HEK293 (cell line): ENCODE measurements around the gene SLC43A1.

Experiments used
- ATF2 ChIP-seq: fragments of 450-650 bp; formaldehyde crosslinking; IDR thresholded peaks from 2 replicates; pipeline ENCODE4 v1.5.1; 2016; ENCODE audit warnings: missing biosample characterization, missing genetic modification characterization, low read depth
- CTCF ChIP-seq: fragments of 450-650 bp; formaldehyde crosslinking; IDR thresholded peaks from 2 replicates; pipeline ENCODE4 v1.5.1; 2016; ENCODE audit warnings: missing biosample characterization, missing genetic modification characterization
- GLI4 ChIP-seq: fragments of 450-650 bp; formaldehyde crosslinking; IDR thresholded peaks from 2 replicates; pipeline ENCODE4 v1.5.1; 2016; ENCODE audit warnings: missing biosample characterization, missing genetic modification characterization
- PRDM2 ChIP-seq: fragments of 450-650 bp; formaldehyde crosslinking; IDR thresholded peaks from 2 replicates; pipeline ENCODE4 v1.5.1; 2016; ENCODE audit warnings: missing biosample characterization, missing genetic modification characterization, borderline replicate concordance
- SCRT2 ChIP-seq: fragments of 450-650 bp; formaldehyde crosslinking; IDR thresholded peaks from 2 replicates; pipeline ENCODE4 v1.5.1; 2016; ENCODE audit warnings: missing biosample characterization, missing genetic modification characterization
- ZBTB49 ChIP-seq: fragments of 450-650 bp; formaldehyde crosslinking; IDR thresholded peaks from 2 replicates; pipeline ENCODE4 v1.5.1; 2016; ENCODE audit warnings: missing biosample characterization, missing genetic modification characterization, low read depth
- ZNF114 ChIP-seq: fragments of 450-650 bp; formaldehyde crosslinking; IDR thresholded peaks from 2 replicates; pipeline ENCODE4 v1.5.0; 2017; ENCODE audit warnings: missing biosample characterization, missing genetic modification characterization
- ZNF274 ChIP-seq, 2 experiments: fragments of 200-500 bp in 1 of 2; fragments of 450-650 bp in 1 of 2; sonication (Bioruptor generic) in 1 of 2; formaldehyde crosslinking in 1 of 2; IDR thresholded peaks; 2 replicates each; pipeline versions ENCODE4 v1.5.1 to v1.6.1; 2014 to 2016; ENCODE audit warnings: borderline replicate concordance in 1 of 2, inconsistent platforms in 1 of 2, low read length in 1 of 2, missing biosample characterization in 1 of 2, missing genetic modification characterization in 1 of 2

- TF ChIP-seq PRDM2 (tag by site-specific recombination) (no peak), CTCF (tag by site-specific recombination) (no peak), ZNF274 (IDR thresholded peaks at IDR 0.05; ENCODE audit: low read length) (no peak), ZNF274 (tag by site-specific recombination; IDR thresholded peaks at IDR 0.05; ENCODE audit: borderline replicate concordance) (no peak), ZNF114 (tag by site-specific recombination) (no peak), SCRT2 (tag by site-specific recombination) (peak; percentile 73; the same call in 1 of the 2 replicates), ZBTB49 (tag by site-specific recombination) (no peak), GLI4 (tag by site-specific recombination) (no peak), ATF2 (tag by site-specific recombination) (no peak)
These were observed 2.7 kb downstream of the SLC43A1 start for GRCh38 chr11:57512646-57513451.
